K562 (cell line): Measurements from ENCODE around the gene FBXL2.

Experiments used
- CBX2 ChIP-seq: fragments of 200-600 bp; sonication (generic); IDR thresholded peaks from one replicate; pipeline ENCODE4 v1.6.1; 2012; ENCODE audit warnings: mild to moderate bottlenecking, low read length, inconsistent platforms; ENCODE audit not compliant: insufficient read depth, poor library complexity, severe bottlenecking
- CEBPB ChIP-seq: fragments of 450-650 bp; IDR thresholded peaks from 2 replicates; pipeline ENCODE4 v1.6.1; 2016; ENCODE audit warnings: missing genetic modification characterization, missing compliant biosample characterization
- GTF2F1 ChIP-seq: IDR thresholded peaks from 2 replicates; pipeline ENCODE4 v1.6.1; 2011; ENCODE audit warnings: low read depth, low read length, improper control_type of control experiment
- ILK ChIP-seq: fragments of 450-650 bp; IDR thresholded peaks from 2 replicates; pipeline ENCODE4 v1.6.1; 2016; ENCODE audit warnings: missing genetic modification characterization, low read depth, mild to moderate bottlenecking, missing compliant biosample characterization, moderate library complexity, borderline replicate concordance
- ZFX ChIP-seq: sonication (generic); formaldehyde crosslinking; IDR thresholded peaks from 2 replicates; pipeline ENCODE4 v1.8.0; 2022; ENCODE audit warnings: mild to moderate bottlenecking, missing genetic modification reagents, moderate library complexity
- ZNF239 ChIP-seq: fragments of 250-450 bp; sonication (Bioruptor Pico); IDR thresholded peaks from 2 replicates; pipeline ENCODE4 v1.4.0; 2020; ENCODE audit warnings: mild to moderate bottlenecking
- ZNF583 ChIP-seq: fragments of 250-450 bp; sonication (Bioruptor Pico); IDR thresholded peaks from 2 replicates; pipeline ENCODE4 v1.4.0; 2020
- TF ChIP-seq, protein P1 (sequence below), 3 experiments: IDR thresholded peaks in 2 of 3; conservative IDR thresholded peaks in 1 of 3; 2 replicates each; pipeline ENCODE4 v1.5.1; 2011 to 2012; ENCODE audit warnings: low read length in 3 of 3, mild to moderate bottlenecking in 3 of 3, control low read depth in 2 of 3, improper control_type of control experiment in 1 of 3, inconsistent platforms in 1 of 3, low read depth in 1 of 3, mixed read lengths in 1 of 3, moderate library complexity in 1 of 3; ENCODE audit not compliant: insufficient read depth in 2 of 3
- TF ChIP-seq, protein P2 (sequence below): fragments of 250-450 bp; sonication (Bioruptor Pico); IDR thresholded peaks from 2 replicates; pipeline ENCODE4 v1.4.0; 2020; ENCODE audit warnings: mild to moderate bottlenecking, moderate library complexity
- TF ChIP-seq, protein P3 (sequence below): sonication (generic); formaldehyde crosslinking; IDR thresholded peaks from 2 replicates; pipeline ENCODE4 v1.8.0; 2022; ENCODE audit warnings: mild to moderate bottlenecking, missing genetic modification reagents, borderline replicate concordance

DNA sequence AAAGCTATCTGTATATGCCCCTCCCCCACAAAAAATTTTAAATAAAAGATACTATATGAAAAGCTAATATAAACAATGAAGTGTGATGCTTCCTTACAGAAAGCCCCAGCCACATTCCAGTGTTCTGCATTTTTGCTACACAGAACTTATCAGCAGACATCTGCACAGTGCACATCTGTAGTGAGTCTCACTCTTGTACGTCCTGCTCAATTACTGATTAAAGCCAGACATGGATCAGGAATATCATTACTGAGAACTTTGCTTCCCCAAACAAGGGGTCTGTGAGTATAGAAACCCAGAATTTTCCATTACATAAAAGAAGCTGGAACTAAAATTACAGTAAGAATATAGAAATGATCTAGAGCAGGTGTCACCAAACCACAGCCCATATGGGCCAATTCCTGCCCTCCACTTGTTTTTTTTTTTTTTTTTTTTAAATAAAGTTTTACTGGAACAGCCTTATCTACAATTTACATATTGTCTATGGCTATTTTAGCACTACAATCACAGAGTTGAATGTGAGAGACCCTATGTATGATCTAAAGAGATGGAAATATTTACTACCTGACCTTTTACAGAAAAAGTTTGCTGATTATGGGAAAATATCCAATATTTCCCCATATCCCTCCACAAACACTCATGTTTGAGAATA is 117.3 kb downstream of the FBXL2 start:
- TF ChIP-seq, protein P1, sequence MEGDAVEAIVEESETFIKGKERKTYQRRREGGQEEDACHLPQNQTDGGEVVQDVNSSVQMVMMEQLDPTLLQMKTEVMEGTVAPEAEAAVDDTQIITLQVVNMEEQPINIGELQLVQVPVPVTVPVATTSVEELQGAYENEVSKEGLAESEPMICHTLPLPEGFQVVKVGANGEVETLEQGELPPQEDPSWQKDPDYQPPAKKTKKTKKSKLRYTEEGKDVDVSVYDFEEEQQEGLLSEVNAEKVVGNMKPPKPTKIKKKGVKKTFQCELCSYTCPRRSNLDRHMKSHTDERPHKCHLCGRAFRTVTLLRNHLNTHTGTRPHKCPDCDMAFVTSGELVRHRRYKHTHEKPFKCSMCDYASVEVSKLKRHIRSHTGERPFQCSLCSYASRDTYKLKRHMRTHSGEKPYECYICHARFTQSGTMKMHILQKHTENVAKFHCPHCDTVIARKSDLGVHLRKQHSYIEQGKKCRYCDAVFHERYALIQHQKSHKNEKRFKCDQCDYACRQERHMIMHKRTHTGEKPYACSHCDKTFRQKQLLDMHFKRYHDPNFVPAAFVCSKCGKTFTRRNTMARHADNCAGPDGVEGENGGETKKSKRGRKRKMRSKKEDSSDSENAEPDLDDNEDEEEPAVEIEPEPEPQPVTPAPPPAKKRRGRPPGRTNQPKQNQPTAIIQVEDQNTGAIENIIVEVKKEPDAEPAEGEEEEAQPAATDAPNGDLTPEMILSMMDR (IDR thresholded peaks at IDR 0.05 in 2 of 3, conservative IDR thresholded peaks at IDR 0.05 in 1 of 3; ENCODE audit: insufficient read depth in 2 of 3, low read depth in 1 of 3, low read length in 3 of 3), result no peak
- TF ChIP-seq GTF2F1 (no peak), CBX2 (no peak), ZFX (CRISPR knock-in tag) (no peak), ZNF583 (CRISPR knock-in tag) (no peak), ZNF239 (no peak), CEBPB (no peak), ILK (no peak)
- TF ChIP-seq, protein P2, sequence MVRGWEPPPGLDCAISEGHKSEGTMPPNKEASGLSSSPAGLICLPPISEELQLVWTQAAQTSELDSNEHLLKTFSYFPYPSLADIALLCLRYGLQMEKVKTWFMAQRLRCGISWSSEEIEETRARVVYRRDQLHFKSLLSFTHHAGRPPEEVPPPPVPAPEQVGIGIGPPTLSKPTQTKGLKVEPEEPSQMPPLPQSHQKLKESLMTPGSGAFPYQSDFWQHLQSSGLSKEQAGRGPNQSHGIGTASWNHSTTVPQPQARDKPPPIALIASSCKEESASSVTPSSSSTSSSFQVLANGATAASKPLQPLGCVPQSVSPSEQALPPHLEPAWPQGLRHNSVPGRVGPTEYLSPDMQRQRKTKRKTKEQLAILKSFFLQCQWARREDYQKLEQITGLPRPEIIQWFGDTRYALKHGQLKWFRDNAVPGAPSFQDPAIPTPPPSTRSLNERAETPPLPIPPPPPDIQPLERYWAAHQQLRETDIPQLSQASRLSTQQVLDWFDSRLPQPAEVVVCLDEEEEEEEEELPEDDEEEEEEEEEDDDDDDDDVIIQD (CRISPR knock-in tag), result no peak
- TF ChIP-seq, protein P3, sequence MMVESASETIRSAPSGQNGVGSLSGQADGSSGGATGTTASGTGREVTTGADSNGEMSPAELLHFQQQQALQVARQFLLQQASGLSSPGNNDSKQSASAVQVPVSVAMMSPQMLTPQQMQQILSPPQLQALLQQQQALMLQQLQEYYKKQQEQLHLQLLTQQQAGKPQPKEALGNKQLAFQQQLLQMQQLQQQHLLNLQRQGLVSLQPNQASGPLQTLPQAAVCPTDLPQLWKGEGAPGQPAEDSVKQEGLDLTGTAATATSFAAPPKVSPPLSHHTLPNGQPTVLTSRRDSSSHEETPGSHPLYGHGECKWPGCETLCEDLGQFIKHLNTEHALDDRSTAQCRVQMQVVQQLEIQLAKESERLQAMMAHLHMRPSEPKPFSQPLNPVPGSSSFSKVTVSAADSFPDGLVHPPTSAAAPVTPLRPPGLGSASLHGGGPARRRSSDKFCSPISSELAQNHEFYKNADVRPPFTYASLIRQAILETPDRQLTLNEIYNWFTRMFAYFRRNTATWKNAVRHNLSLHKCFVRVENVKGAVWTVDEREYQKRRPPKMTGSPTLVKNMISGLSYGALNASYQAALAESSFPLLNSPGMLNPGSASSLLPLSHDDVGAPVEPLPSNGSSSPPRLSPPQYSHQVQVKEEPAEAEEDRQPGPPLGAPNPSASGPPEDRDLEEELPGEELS (CRISPR knock-in tag), result no peak
